Body of pancreas (tissue), 4 donors: ENCODE results near the gene SYNJ1.

Experiments used
- CTCF ChIP-seq, 7 experiments: fragments of 450-650 bp in 4 of 7; fragments of 200-600 bp in 3 of 7; sonication (generic) in 3 of 7; IDR thresholded peaks; one replicate each; pipeline ENCODE4 v1.5.1; 2016 to 2019; ENCODE audit warnings: antibody characterized with exemption in 7 of 7
- POLR2A ChIP-seq, 3 donors: fragments of 450-650 bp; IDR thresholded peaks; one replicate each; pipeline ENCODE4 v1.6.1; 2016; ENCODE audit warnings: antibody characterized with exemption in 3 of 3, mild to moderate bottlenecking in 2 of 3

GRCh38 chr21:32604464-32604863 is 123.3 kb downstream of the SYNJ1 start:
- no peak for TF ChIP-seq CTCF (IDR thresholded peaks at IDR 0.05)
- no peak for TF ChIP-seq POLR2A (IDR thresholded peaks at IDR 0.05)
